Epithelial cell of esophagus (primary cell): ENCODE results near the gene HERC4.

Experiments
- DNase-seq: peaks from one replicate; pipeline ENCODE4 v3.0.0; 2010; ENCODE audit warnings: low read depth
- H3K4me3 ChIP-seq: 2 replicates; pipeline ENCODE4 v1.5.1; 2011; ENCODE audit warnings: mild to moderate bottlenecking, low read length, control low read depth
- CTCF ChIP-seq: IDR thresholded peaks from 2 replicates; pipeline ENCODE4 v1.5.1; 2011; ENCODE audit warnings: low read depth, mild to moderate bottlenecking, low read length, control low read depth, inconsistent platforms; ENCODE audit not compliant: insufficient read depth; ENCODE audit errors: missing control alignments

HERC4 gene

GRCh38 chr10:67921065-67921464, 154.0 kb downstream of the HERC4 start:
- TF ChIP-seq CTCF = no peak
- H3K4me3 ChIP-seq = no peak overlapping the region
- DNase-seq = no peak

GRCh38 chr10:67917679-67918078, 157.4 kb downstream of the HERC4 start:
- DNase-seq = no peak
- no peak for TF ChIP-seq CTCF
- H3K4me3 ChIP-seq = no peak overlapping the region

GRCh38 chr10:67917169-67917568, 157.9 kb downstream of the HERC4 start:
- no peak for DNase-seq
- no peak overlapping the region for H3K4me3 ChIP-seq
- no peak for TF ChIP-seq CTCF

GRCh38 chr10:67914777-67915340, 160.2 kb downstream of the HERC4 start:
- H3K4me3 ChIP-seq = no peak overlapping the region
- TF ChIP-seq CTCF = no peak
- DNase-seq = no peak

- TF ChIP-seq CTCF = no peak
- no peak for DNase-seq
- no peak overlapping the region for H3K4me3 ChIP-seq
Measured at GRCh38 chr10:67912331-67912946, 162.6 kb downstream of the HERC4 start.

- no peak for DNase-seq
- no peak for TF ChIP-seq CTCF
- H3K4me3 ChIP-seq = no peak overlapping the region
Measured at GRCh38 chr10:67903581-67903980, 171.5 kb downstream of the HERC4 start.

GRCh38 chr10:67893637-67894036, 181.4 kb downstream of the HERC4 start:
- no peak for DNase-seq
- H3K4me3 ChIP-seq = no peak overlapping the region
- no peak for TF ChIP-seq CTCF
